ENCODE measurements around the gene METTL15. TPM values are rescaled to one million over a fixed set of nuclear protein-coding genes. Genes with fewer than 3 reads are reported as not detected.

The METTL15 gene
- total RNA-seq, 1 donor from 2014 or later: 11.3 TPM

DNA sequence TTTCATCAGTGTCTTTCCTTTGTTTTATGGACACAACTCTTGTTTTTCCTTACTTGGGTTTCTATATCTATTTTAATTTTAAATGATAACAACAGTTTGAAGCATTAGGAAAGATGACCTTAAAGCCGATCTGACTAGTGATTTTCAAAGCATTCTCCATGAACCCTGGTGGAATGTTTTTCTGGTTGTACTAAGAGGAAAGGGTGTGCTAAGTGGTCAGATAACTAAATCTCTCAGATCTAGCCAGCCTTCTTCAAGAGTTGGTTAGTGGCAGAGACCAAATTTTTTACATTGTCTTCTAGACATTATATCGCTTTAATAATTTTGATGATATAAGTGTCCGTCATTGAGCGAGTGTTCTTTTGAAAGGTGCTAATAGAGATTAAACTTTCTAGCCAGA is 134.4 kb downstream of the METTL15 start:
- Histone ChIP-seq H3K4me3 (ENCODE audit: low read depth, low read length) (no peak overlapping the region), H3K27me3 (ENCODE audit: control insufficient read depth, insufficient read depth, low read length) (no peaks in the 10 kb centered on the region), H3K36me3 (ENCODE audit: control insufficient read depth, insufficient read depth, low read length) (no peaks in the 10 kb centered on the region)
- TF ChIP-seq, protein P1, sequence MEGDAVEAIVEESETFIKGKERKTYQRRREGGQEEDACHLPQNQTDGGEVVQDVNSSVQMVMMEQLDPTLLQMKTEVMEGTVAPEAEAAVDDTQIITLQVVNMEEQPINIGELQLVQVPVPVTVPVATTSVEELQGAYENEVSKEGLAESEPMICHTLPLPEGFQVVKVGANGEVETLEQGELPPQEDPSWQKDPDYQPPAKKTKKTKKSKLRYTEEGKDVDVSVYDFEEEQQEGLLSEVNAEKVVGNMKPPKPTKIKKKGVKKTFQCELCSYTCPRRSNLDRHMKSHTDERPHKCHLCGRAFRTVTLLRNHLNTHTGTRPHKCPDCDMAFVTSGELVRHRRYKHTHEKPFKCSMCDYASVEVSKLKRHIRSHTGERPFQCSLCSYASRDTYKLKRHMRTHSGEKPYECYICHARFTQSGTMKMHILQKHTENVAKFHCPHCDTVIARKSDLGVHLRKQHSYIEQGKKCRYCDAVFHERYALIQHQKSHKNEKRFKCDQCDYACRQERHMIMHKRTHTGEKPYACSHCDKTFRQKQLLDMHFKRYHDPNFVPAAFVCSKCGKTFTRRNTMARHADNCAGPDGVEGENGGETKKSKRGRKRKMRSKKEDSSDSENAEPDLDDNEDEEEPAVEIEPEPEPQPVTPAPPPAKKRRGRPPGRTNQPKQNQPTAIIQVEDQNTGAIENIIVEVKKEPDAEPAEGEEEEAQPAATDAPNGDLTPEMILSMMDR (IDR thresholded peaks at IDR 0.05; ENCODE audit: insufficient read depth, low read length, severe bottlenecking): no peak
- no peak for FAIRE-seq
- DNase-seq (ENCODE audit: low read depth): no peak

DNA sequence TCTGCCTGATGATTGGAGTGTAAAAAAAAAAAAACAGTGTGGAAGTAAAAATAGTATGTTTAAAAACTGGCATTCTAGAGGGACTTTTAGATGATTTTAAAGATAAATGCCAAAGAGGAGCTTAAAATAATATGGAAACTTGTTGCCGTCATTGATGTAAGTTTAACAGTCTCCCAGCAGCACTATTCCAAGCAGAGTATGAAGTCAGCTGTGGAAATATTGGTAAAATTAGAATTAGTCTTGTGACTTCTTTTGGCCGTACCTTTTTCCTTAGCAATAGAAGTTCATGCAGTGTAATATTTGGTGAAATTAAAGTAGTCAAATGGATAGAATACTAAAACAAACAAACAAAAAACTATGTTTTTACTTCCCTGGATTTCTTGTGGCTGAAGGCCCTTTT is 134.9 kb downstream of the METTL15 start:
- Histone ChIP-seq H3K4me3 (ENCODE audit: low read depth, low read length) (no peak overlapping the region), H3K27me3 (ENCODE audit: control insufficient read depth, insufficient read depth, low read length) (no peaks in the 10 kb centered on the region), H3K36me3 (ENCODE audit: control insufficient read depth, insufficient read depth, low read length) (no peaks in the 10 kb centered on the region)
- FAIRE-seq (no peak), DNase-seq (ENCODE audit: low read depth) (no peak)
- TF ChIP-seq, protein P1 (IDR thresholded peaks at IDR 0.05; ENCODE audit: insufficient read depth, low read length, severe bottlenecking): no peak

DNA sequence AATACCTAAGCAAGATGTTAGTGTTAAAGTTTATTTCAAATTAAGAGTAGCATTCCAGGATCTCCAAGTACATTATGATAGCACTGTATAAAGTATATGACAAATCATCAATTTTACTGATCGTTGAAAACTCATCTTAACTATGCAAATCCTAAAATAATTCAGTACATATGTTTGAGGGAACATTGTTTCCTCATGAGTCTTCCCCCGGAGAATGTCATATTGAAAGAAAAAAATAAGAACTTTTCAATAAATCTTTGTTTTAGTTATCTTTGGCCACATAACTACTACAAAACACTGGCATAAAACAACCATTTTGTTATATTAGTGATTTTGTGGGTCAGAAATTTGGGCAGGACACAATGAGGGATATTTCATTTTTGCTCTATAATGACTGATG is 135.4 kb downstream of the METTL15 start:
- TF ChIP-seq, protein P1 (IDR thresholded peaks at IDR 0.05; ENCODE audit: insufficient read depth, low read length, severe bottlenecking): no peak
- no peaks in the 10 kb centered on the region for H3K36me3 ChIP-seq (ENCODE audit: control insufficient read depth, insufficient read depth, low read length)
- FAIRE-seq: no peak
- no peak overlapping the region for H3K4me3 ChIP-seq (ENCODE audit: low read depth, low read length)
- DNase-seq (ENCODE audit: low read depth): no peak
- H3K27me3 ChIP-seq (ENCODE audit: control insufficient read depth, insufficient read depth, low read length): no peaks in the 10 kb centered on the region

DNA sequence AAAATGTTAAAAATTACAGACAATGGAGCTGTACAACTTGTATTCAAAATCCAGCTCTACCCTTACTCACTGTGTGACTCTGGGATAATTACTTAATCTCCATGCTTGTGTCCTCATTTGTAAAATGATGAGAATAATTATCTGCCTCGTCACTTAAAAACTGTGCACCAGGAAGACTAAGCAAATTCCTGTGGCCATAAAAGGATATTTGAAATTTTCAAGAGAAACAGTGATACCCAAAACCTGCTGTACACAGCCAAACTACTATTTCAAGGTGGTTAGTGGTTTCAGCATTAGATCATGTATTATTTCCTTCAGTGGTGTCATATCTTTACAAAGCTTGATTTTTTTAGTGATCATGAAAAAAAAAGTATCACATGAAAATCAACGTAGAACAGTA is 136.9 kb downstream of the METTL15 start:
- Histone ChIP-seq H3K36me3 (ENCODE audit: control insufficient read depth, insufficient read depth, low read length) (no peaks in the 10 kb centered on the region), H3K27me3 (ENCODE audit: control insufficient read depth, insufficient read depth, low read length) (no peaks in the 10 kb centered on the region), H3K4me3 (ENCODE audit: low read depth, low read length) (no peak overlapping the region)
- FAIRE-seq: no peak
- DNase-seq (ENCODE audit: low read depth): no peak
- TF ChIP-seq, protein P1 (IDR thresholded peaks at IDR 0.05; ENCODE audit: insufficient read depth, low read length, severe bottlenecking): no peak

DNA sequence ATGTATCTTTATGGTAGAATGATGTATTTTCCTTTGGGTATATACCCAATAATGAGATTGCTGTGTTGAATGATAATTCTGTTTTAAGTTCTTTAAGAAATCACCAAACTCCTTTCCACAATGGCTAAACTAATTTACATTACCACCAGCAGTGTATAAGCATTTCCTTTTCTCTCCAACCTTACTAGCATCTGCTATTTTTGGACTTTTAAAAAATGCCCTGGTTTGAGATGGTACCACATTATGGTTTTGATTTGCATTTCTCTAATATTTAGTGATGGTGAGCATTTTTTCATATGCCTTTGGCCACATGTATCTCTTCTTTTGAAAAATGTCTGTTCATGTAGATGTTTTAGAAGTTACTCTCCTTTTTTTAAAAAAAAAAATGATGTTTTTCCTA is 142.0 kb downstream of the METTL15 start:
- FAIRE-seq (no peak), DNase-seq (ENCODE audit: low read depth) (no peak)
- H3K36me3 ChIP-seq (ENCODE audit: control insufficient read depth, insufficient read depth, low read length): no peaks in the 10 kb centered on the region
- H3K27me3 ChIP-seq (ENCODE audit: control insufficient read depth, insufficient read depth, low read length): no peaks in the 10 kb centered on the region
- TF ChIP-seq, protein P1 (IDR thresholded peaks at IDR 0.05; ENCODE audit: insufficient read depth, low read length, severe bottlenecking): no peak
- no peak overlapping the region for H3K4me3 ChIP-seq (ENCODE audit: low read depth, low read length)

DNA sequence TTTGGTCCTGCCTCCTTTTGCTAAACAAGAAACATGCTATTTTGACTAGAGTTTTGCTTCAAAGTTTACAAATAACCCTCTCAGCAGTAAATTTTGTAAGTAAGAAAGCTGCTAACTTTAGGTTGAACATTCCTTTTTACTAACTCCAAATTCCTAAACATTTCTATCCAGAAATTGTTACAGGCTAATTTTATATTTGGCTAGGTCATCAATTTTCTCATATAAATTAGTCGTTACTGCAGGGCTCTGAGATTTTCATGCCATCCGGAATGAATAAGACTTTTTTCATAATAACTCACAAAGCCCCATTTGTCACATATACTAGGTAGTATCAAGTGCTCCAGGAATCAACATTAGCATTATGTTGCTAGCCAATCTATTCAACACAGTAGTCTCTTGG is 143.1 kb downstream of the METTL15 start:
- FAIRE-seq (no peak), DNase-seq (ENCODE audit: low read depth) (no peak)
- Histone ChIP-seq H3K36me3 (ENCODE audit: control insufficient read depth, insufficient read depth, low read length) (no peaks in the 10 kb centered on the region), H3K27me3 (ENCODE audit: control insufficient read depth, insufficient read depth, low read length) (no peaks in the 10 kb centered on the region), H3K4me3 (ENCODE audit: low read depth, low read length) (no peak overlapping the region)
- TF ChIP-seq, protein P1 (IDR thresholded peaks at IDR 0.05; ENCODE audit: insufficient read depth, low read length, severe bottlenecking): no peak

Data from bronchial epithelial cell (primary cell).